Endothelial cell of umbilical vein (primary cell): ENCODE data around the gene ENOPH1. TPM values are rescaled to one million over a fixed set of nuclear protein-coding genes. Genes with fewer than 3 reads are reported as not detected.

Experiments
- BruUV-seq: library from RNA; stranded (reverse); fragments of 400-500 nt; replicated peaks from 2 replicates; lab custom pipeline; 2021; lab: Mats Ljungman, UMichigan
- CTCF ChIA-PET: fragments of 300-600, 350-600 bp; sonication (Branson Sonifier 250); formaldehyde crosslinking; loops from one replicate; lab custom pipeline; 2021; ENCODE audit warnings: antibody characterized with exemption, inconsistent platforms; lab: Charles Lee
- POLR2A ChIA-PET: fragments of 300-600, 350-600 bp; sonication (Branson Sonifier 250); formaldehyde crosslinking; loops from one replicate; lab custom pipeline; 2021; ENCODE audit warnings: antibody characterized with exemption, inconsistent platforms; lab: Charles Lee
- DNase-seq: peaks from one replicate; pipeline ENCODE4 v3.0.0-alpha.2; 2011; ENCODE audit warnings: low read depth, low spot score
- FAIRE-seq: peaks from 2 replicates; lab custom pipeline; 2011; peaks lifted over from hg19 to GRCh38; lab: Jason Lieb, UNC
- H2AFZ ChIP-seq: 2 replicates; pipeline ENCODE4 v1.6.0; 2012; ENCODE audit warnings: low read depth, low read length, control low read depth, inconsistent platforms
- H3K27ac ChIP-seq: 2 replicates; pipeline ENCODE4 v1.5.1; 2011; ENCODE audit warnings: low read depth, mild to moderate bottlenecking, control low read depth, low read length, moderate library complexity; ENCODE audit not compliant: insufficient read depth
- H3K27me3 ChIP-seq, 2 experiments: 2 replicates each; pipeline versions ENCODE4 v1.6.0 to v1.6.1; 2011; ENCODE audit warnings: low read length in 2 of 2, mixed read lengths in 1 of 2; ENCODE audit not compliant: control insufficient read depth in 2 of 2, insufficient read depth in 2 of 2
- H3K36me3 ChIP-seq, 2 experiments: 2 replicates in 1 of 2; 3 replicates in 1 of 2; pipeline ENCODE4 v1.5.1; 2011; ENCODE audit warnings: low read length in 2 of 2, mild to moderate bottlenecking in 1 of 2, moderate library complexity in 1 of 2; ENCODE audit not compliant: control insufficient read depth in 2 of 2, insufficient read depth in 2 of 2; ENCODE audit errors: extremely low read depth in 1 of 2
- H3K4me1 ChIP-seq: 3 replicates; pipeline ENCODE4 v1.5.1; 2011; ENCODE audit warnings: mild to moderate bottlenecking, low read length; ENCODE audit not compliant: control insufficient read depth, insufficient read depth; ENCODE audit errors: extremely low read depth
- H3K4me2 ChIP-seq: 2 replicates; pipeline ENCODE4 v1.6.1; 2011; ENCODE audit warnings: low read length, control low read depth, mixed read lengths; ENCODE audit not compliant: insufficient read depth
- H3K4me3 ChIP-seq, 3 experiments: fragments of 200-600 bp in 1 of 3; sonication (generic), shearing (Covaris generic) in 1 of 3; replicated peaks in 1 of 3; 2 replicates each; pipeline ENCODE4 v1.5.1; 2011 to 2016; ENCODE audit warnings: control low read depth in 3 of 3, low read length in 3 of 3, mild to moderate bottlenecking in 2 of 3, inconsistent platforms in 1 of 3, low read depth in 1 of 3, moderate library complexity in 1 of 3; ENCODE audit not compliant: insufficient read depth in 1 of 3
- H3K79me2 ChIP-seq: 2 replicates; pipeline ENCODE4 v1.6.0; 2012; ENCODE audit warnings: low read length, inconsistent platforms; ENCODE audit not compliant: control insufficient read depth, insufficient read depth
- H3K9ac ChIP-seq: replicated peaks from 2 replicates; pipeline ENCODE3; 2011; ENCODE audit warnings: low read length, control low read depth; ENCODE audit not compliant: insufficient read depth; ENCODE audit errors: extremely low read depth
- H3K9me1 ChIP-seq: replicated peaks from 3 replicates; pipeline ENCODE4 v1.6.0; 2011; ENCODE audit warnings: mild to moderate bottlenecking, low read length; ENCODE audit not compliant: control insufficient read depth, insufficient read depth; ENCODE audit errors: extremely low read depth
- H3K9me3 ChIP-seq: replicated peaks from 2 replicates; pipeline ENCODE4 v1.5.1; 2012; ENCODE audit warnings: low read length, inconsistent platforms; ENCODE audit not compliant: control insufficient read depth, insufficient read depth
- H4K20me1 ChIP-seq: replicated peaks from 2 replicates; pipeline ENCODE3; 2011; ENCODE audit warnings: mild to moderate bottlenecking, low read length; ENCODE audit not compliant: control insufficient read depth, insufficient read depth; ENCODE audit errors: extremely low read depth
- CTCF ChIP-seq, 2 donors: IDR thresholded peaks; 1 replicate in 1 of 2; 2 replicates in 1 of 2; pipeline ENCODE4 v1.5.1; 2011; ENCODE audit warnings: low read length in 2 of 2, mild to moderate bottlenecking in 2 of 2, moderate library complexity in 2 of 2, control low read depth in 1 of 2, inconsistent platforms in 1 of 2, low read depth in 1 of 2; ENCODE audit not compliant: insufficient read depth in 1 of 2; ENCODE audit errors: extremely low read depth in 1 of 2
- EZH2 ChIP-seq: IDR thresholded peaks from 2 replicates; pipeline ENCODE4 v1.6.1; 2012; ENCODE audit warnings: borderline replicate concordance, low read depth, mild to moderate bottlenecking, moderate library complexity, low read length, inconsistent platforms; ENCODE audit not compliant: severe bottlenecking
- FOS ChIP-seq: IDR thresholded peaks from 2 replicates; pipeline ENCODE4 v1.6.1; 2011; ENCODE audit warnings: mild to moderate bottlenecking, low read length, moderate library complexity, borderline replicate concordance; ENCODE audit not compliant: insufficient read depth
- GATA2 ChIP-seq: IDR thresholded peaks from 2 replicates; pipeline ENCODE4 v1.7.0; 2011; ENCODE audit warnings: low read depth, mild to moderate bottlenecking, moderate library complexity, mixed read lengths, low read length; ENCODE audit not compliant: insufficient read length, insufficient read depth
- JUN ChIP-seq: IDR thresholded peaks from 2 replicates; pipeline ENCODE4 v1.6.1; 2011; ENCODE audit warnings: borderline replicate concordance, low read depth; ENCODE audit not compliant: insufficient read length, insufficient read depth
- MAX ChIP-seq: IDR thresholded peaks from 2 replicates; pipeline ENCODE4 v1.6.1; 2011; ENCODE audit not compliant: insufficient read depth, insufficient read length
- MYC ChIP-seq: IDR thresholded peaks from one replicate; pipeline ENCODE4 v1.6.1; 2011; ENCODE audit warnings: mild to moderate bottlenecking, low read depth, low read length
- POLR2A ChIP-seq: IDR thresholded peaks from 2 replicates; pipeline ENCODE4 v1.6.1; 2012; ENCODE audit warnings: low read depth, mild to moderate bottlenecking, control low read depth, low read length
- POLR2AphosphoS5 ChIP-seq: IDR thresholded peaks from 2 replicates; pipeline ENCODE4 v1.6.1; 2012; ENCODE audit warnings: low read depth, mild to moderate bottlenecking, control low read depth, low read length, moderate library complexity; ENCODE audit not compliant: insufficient read depth
- dilution Hi-C: fragments of 300-500 bp; cut with MboI; formaldehyde crosslinking; loops from one replicate; pipeline ENCODE4 v1.15.0; 2019; ENCODE audit warnings: low sequenced_read_pairs; ENCODE audit not compliant: extremely low pct_ligation_motif_present
- intact Hi-C: fragments of 100-400 bp; cut with micrococcal nuclease; formaldehyde crosslinking; loops from one replicate; pipeline ENCODE4 v1.10.0; 2022
- polyA plus RNA-seq, 4 experiments: library from polyadenylated mRNA; depleted of rRNA in 3 of 4; stranded (reverse) in 3 of 4; unstranded in 1 of 4; fragments of >200 nt; gene quantifications; 2 replicates each; pipeline versions ENCODE4 v1.2.1 to v1.2.3, GENCODE V29; 2011 to 2012; ENCODE audit warnings: missing spikeins in 1 of 4
- total RNA-seq: library from RNA; stranded (reverse); gene quantifications from 2 replicates; pipeline ENCODE4 v1.2.3, GENCODE V29; 2021

ENOPH1 gene
- total and polyA plus RNA-seq, 2 donors (not counting 3 experiments of a cell fraction or from before 2014, with no cell fraction given) = 11.1 to 35.0 TPM

GRCh38 chr4:82415922-82416365 is 14.4 kb upstream of the ENOPH1 start:
- TF ChIP-seq POLR2A = no peak
- TF ChIP-seq POLR2AphosphoS5 = no peak
- no peak for TF ChIP-seq MYC
- TF ChIP-seq FOS = no peak
- TF ChIP-seq EZH2 = no peak
- TF ChIP-seq MAX = no peak
- TF ChIP-seq GATA2 = no peak
- no peak for TF ChIP-seq JUN
- TF ChIP-seq CTCF (IDR thresholded peaks at IDR 0.05; ENCODE audit: extremely low read depth in 1 of 2, insufficient read depth in 1 of 2, low read depth in 1 of 2, low read length in 2 of 2) = no peak
- no TSS peak for BruUV-seq
- H3K27ac ChIP-seq = no peak overlapping the region
- no peak overlapping the region for H3K4me2 ChIP-seq
- FAIRE-seq (no peak), DNase-seq (no peak)
- H3K36me3 ChIP-seq = no peaks in the 10 kb centered on the region
- H3K4me3 ChIP-seq = no peak overlapping the region
- H3K27me3 ChIP-seq = peaks cover 0 to 17% of the 10 kb centered on the region in 2 experiments
- no peak overlapping the region for H2AFZ ChIP-seq
- POLR2A ChIA-PET = no interaction called here
- dilution Hi-C loops = no loop called here
- no peaks in the 10 kb centered on the region for H3K4me1 ChIP-seq
- H3K9me1 ChIP-seq = no peaks in the 10 kb centered on the region
- CTCF ChIA-PET = interaction anchor here (2.0 kb wide), 1 partner anchor 13 kb away, joined by 5 read pairs; no protein-coding TSS in a partner anchor
- H3K9ac ChIP-seq = no peak overlapping the region
- no peaks in the 10 kb centered on the region for H3K79me2 ChIP-seq
- H3K9me3 ChIP-seq = no peaks in the 10 kb centered on the region
- no peaks in the 10 kb centered on the region for H4K20me1 ChIP-seq
- intact Hi-C loops = no loop called here
